A673 (cell line): Measurements from ENCODE around the gene CYSTM1.

Experiments used
- EZH2 ChIP-seq: fragments of 200-600 bp; sonication (generic); IDR thresholded peaks from 2 replicates; pipeline ENCODE4 v1.6.1; 2017; ENCODE audit warnings: borderline replicate concordance, low read depth, mild to moderate bottlenecking, mixed read lengths, antibody characterized with exemption, low read length; ENCODE audit not compliant: poor library complexity, severe bottlenecking
- TF ChIP-seq, protein P1 (sequence below): fragments of 300-800, 200-600 bp; sonication (generic); conservative IDR thresholded peaks from 2 replicates; pipeline ENCODE4 v1.5.1; 2017; ENCODE audit warnings: low read depth, mild to moderate bottlenecking, antibody characterized with exemption, low read length, moderate library complexity, mixed read lengths

DNA sequence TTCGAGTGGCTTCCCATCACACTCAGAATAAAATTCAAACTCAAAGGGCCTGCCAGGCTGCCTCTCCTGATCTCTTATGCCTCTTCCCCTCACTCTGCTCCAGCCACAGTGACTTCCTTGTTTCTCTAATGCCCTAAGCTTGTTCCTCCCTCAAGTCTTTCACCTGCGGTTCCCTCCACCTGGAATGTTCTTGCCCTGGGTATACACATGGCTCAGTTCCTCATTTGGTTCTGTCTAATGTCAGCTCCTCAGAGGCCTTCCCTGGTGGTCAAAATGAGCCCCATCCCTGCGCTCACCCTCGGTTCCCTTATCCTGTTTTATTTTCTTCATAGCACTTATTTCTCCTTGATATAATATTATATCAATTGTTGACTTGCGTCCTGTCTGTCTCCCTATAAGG is 12.7 kb upstream of the CYSTM1 start:
- TF ChIP-seq, protein P1, sequence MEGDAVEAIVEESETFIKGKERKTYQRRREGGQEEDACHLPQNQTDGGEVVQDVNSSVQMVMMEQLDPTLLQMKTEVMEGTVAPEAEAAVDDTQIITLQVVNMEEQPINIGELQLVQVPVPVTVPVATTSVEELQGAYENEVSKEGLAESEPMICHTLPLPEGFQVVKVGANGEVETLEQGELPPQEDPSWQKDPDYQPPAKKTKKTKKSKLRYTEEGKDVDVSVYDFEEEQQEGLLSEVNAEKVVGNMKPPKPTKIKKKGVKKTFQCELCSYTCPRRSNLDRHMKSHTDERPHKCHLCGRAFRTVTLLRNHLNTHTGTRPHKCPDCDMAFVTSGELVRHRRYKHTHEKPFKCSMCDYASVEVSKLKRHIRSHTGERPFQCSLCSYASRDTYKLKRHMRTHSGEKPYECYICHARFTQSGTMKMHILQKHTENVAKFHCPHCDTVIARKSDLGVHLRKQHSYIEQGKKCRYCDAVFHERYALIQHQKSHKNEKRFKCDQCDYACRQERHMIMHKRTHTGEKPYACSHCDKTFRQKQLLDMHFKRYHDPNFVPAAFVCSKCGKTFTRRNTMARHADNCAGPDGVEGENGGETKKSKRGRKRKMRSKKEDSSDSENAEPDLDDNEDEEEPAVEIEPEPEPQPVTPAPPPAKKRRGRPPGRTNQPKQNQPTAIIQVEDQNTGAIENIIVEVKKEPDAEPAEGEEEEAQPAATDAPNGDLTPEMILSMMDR = no peak
- no peak for TF ChIP-seq EZH2
